ENCODE data around the gene PRUNE2.

Gene PRUNE2

DNA sequence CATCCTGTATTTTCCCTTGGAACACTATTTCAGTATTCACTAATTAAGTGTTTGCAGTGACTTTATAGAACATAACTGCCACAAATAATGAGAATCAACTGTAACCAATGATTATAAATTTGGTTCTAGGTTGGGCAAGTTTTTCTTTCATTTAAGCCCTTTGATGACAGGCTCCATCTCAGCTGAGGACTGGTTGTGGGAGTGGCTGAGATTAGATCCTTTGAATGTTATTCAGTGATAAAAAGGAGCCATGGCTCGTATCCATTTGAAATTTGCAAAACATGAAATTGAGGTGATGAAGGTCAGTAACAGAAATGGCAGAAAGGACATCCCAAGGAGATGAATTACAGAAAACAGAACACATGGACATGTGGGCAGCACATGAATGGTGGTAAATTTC, 279.8 kb downstream of the PRUNE2 start:
- DNase-seq (ENCODE audit: low spot score) = no peak

DNA sequence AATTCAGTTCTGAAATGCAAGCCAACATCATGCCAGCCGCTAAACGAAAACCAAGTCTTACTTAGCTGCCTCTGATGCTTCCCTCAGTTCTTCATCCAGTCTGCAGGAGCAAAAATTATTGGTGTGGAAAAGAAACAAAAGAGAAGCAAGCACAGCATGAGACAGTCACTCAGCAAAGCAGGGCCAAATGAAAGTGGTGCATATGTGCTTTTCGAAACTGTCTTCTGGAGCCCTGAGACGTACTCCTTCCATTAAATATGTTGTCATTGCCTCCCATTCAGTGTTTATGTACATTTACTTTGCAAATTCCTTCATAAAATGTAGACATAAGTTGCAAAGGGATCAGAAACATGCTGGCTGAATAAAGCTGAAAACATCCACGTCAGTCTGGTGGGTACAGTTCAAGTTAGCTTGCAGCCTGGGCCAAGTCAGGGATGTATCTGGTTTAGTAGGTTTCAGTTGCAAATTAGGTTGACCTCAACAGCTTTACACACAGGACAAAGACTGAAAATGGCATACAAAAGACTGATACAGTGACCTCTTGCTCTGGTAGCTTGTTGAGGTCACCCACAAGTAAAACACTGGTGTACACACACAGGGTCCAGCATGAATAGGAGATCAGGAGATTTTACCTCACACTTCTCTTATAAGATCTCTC, 281.4 kb downstream of the PRUNE2 start:
- DNase-seq (ENCODE audit: low spot score) = no peak

DNA sequence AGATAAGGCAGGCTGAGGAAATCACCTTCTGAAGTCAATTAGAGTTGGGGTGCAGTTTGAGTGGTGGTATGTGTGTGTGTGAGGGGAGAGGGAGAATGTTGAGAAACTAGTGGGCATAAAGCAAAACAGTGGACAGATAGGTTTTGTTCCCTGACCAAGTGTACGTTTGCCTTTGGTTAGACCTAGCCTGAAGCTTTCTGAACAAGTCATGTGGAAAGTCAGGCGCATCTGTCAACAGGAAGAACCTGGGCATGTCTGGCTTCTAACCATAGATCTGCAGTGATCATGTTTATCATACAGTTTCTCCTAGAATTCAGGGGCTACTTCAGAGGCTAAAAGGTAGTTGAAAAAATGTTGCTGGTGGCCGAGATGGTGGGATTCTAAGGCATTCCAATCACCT, 284.9 kb downstream of the PRUNE2 start:
- DNase-seq (ENCODE audit: low spot score) = no peak

- DNase-seq (ENCODE audit: low spot score) = no peak
Observed at GRCh38 chr9:76620581-76620980, 285.3 kb downstream of the PRUNE2 start.

DNA sequence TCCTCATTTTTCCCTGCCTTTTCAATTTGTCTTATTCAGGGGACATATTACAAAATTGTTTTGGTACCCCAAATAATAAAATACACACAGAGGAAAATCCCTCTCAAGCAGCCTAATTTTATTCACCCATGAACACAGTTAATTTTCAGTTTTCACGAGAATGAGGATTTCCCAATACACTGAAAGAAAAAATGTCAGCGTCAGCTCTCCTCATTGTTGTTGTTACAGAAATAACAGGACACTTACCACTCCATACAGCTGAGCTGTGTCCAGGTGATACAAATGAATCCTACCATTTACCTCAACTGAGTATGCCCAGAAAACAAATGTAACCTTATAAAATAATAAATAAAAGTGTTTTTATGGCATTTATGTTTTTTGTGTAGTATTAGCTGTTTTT, 286.3 kb downstream of the PRUNE2 start:
- no peak for DNase-seq (ENCODE audit: low spot score)

DNA sequence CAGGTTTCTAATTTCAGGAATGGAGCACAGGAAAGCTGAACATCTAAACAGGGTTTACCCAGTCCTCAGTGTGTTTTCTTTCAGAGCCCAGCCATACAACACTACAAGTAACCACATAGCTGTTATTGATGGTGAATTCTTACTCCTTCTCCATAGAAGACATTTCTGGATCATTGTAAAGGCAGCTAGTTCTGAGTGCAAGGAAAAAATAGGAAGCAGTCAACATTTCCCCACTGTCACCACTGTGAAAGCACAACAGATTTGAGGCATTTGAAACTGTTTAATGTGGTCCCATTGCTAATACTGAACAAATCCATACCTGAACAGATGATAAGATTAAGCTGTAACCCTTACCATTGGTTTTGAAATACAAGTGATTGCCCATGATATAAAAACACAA, 286.7 kb downstream of the PRUNE2 start:
- no peak for DNase-seq (ENCODE audit: low spot score)

DNA sequence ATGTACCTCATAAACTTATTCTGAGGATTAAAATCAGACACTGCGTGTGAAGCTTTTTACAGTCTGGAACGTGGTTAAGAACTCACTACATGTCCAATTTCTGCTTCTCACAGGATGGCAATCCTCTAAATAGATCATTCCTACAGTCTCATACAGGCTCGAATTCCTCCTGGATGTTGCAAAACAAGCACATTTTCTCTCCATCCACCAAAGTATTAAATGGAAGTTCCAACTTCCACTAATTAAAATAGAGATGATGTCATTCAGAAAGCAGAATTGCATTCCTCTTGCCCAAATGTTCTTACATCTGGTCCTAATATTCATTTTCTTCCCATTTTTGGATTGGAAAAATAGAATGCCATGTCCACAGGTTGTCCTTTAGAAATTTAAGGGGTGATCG, 287.2 kb downstream of the PRUNE2 start:
- DNase-seq (ENCODE audit: low spot score) = no peak

DNA sequence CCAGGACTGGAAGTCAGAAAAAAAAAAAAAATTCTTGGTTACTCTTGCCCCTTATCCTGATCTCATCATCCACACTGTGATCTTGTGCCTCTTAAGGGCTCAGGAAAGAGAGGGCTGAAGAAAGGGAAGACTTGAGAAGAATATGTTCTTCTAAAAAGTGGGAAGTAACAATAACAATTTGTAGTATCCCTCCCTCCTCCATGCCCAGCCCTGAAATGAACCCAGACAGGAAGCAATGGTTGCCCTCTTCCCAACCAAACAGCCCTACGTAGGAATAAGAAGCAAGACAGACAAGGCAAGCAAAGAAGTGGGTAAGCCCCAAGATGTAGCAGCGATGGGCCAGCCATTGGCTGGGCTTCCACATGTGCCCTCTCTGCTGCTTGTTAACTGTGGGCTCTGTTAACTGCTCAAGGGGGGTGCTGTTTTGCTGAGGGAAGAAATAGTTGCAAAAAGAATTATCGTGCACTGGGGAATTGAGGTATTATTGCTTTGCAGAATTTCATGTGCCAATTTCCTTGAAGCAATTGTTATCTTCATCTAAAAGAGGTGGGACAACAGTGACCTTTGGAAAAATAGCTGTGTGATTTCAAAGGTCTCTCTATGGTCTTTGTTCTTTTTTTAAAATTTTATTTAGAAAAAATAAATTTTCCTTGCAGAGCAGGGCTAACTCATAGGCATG, 288.3 kb downstream of the PRUNE2 start:
- DNase-seq (ENCODE audit: low spot score) = no peak

GRCh38 chr9:76616780-76617179, 289.1 kb downstream of the PRUNE2 start:
- no peak for DNase-seq (ENCODE audit: low spot score)

DNA sequence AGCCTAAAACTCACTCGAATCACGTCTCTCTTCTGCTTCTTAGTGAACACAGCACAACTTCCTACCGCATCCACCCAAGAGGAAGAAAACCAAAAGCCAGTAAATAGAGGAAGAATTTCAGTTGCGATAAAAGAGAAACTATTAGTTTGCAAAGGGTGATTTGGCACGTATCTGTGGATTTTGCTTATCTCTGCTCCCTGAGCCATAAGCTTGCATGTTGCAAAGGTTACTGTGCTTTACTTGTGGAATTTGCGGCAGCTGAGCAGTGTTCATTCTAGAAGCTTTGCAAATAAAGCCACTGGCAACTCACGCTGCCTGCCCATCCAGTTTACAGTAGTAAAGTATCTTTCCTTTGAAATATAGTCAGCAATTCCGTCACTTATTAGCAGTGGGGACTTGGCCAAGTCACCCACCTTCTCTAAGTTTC, 290.7 kb downstream of the PRUNE2 start:
- peak; percentile 20 for DNase-seq (ENCODE audit: low spot score)

DNA sequence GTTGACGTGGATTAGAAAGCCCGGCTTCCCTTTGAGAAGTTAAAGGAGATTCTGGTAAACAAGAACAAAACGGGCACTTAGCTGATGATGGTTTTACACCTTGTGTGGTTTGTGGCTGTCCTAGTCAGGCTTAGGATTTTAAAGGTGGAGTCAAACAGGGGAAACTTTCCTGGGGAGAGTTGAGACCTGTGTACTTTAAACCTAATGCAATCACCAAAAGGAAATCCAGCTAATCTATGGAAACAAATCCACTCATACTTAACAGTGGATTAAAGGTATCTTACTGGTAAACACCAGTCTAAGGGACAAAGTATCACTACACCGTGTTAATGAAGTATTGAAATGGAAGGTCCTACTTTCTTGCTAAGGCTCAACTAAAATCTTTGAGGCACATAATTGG, 291.9 kb downstream of the PRUNE2 start:
- no peak for DNase-seq (ENCODE audit: low spot score)

GRCh38 chr9:76613150-76613781, 292.6 kb downstream of the PRUNE2 start:
- no peak for DNase-seq (ENCODE audit: low spot score)

DNA sequence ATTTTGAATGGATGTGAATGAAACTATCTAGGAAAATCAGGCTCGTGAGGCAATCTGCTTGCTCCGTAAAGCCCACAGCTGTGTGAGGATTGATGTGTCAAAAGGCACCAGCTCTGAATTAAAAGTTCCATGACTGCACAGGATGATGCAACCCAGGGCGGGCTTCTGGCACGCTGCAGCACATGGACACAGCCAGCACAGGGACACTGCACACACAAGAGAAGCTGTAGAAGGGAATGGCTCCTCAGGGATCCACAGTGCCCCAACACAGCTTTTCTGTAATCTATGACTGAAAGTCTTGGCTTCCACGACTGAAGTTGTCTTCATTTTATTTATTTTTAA, 295.9 kb downstream of the PRUNE2 start:
- peak; percentile 22 for DNase-seq (ENCODE audit: low spot score)

DNA sequence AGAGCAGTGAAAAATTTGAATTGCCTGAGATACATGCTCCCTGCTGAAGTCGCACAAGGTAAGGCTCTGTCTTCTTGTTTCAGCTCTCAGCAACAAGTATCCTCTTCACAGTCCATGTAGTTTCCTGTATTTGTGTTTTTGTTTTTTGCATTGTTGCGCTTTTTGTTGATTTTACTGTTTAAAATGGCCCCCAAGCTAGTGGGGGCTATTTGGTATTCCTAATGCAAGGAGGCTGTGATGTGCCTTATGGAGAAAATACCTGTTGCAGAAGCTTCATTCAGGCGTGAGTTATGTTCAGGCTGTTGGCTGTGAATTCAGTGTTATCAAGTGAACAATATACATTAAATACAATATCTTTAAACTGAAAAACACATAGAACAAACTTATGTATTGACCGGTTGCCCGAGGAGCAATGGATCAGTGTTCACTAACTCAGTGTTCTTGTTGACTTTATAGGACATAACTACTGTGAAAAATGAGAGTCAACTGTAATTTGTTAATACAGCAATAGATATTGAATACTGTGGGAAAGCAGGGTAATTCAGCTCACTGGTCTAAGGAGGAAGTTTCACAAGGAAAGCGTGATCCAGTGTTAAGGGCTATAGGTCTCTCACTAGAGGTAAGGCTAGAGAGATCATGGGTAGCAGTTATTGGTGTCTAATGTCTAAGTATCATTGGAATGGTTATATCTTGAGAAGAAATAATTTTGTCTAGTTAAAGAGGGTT, 296.5 kb downstream of the PRUNE2 start:
- no peak for DNase-seq (ENCODE audit: low spot score)

DNA sequence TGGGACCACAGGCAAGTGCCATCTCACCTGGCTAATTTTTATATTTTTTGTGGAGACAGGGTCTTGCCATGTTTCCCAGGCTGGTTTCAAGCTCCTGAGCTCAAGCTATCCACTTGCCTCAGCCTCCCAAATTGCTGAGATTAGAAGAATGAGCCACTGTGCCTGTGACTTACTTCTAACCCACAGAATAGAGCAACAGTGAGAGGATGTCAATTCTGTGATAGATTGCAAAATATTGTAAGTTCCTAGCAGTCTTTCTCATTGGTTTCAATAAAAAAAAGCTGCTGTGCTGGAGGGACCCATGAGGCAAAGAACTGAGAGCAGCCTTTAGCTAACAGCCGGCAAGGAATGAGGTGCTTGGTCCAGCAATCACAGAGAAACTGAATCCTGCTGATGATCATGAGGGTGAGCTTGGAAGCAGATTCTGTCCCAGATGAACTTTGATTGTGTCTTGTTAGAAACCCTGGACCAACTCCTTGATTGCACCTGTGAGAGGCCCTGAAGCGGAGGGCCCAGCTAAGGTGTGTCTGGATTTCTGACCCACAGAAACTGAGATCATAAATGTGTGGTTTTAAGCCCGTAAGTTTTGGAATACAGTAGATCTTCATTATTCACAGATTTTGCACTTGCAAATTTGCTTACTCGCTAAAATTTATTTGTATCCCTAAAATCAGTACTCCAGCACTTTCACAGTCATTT, 297.2 kb downstream of the PRUNE2 start:
- no peak for DNase-seq (ENCODE audit: low spot score)

DNA sequence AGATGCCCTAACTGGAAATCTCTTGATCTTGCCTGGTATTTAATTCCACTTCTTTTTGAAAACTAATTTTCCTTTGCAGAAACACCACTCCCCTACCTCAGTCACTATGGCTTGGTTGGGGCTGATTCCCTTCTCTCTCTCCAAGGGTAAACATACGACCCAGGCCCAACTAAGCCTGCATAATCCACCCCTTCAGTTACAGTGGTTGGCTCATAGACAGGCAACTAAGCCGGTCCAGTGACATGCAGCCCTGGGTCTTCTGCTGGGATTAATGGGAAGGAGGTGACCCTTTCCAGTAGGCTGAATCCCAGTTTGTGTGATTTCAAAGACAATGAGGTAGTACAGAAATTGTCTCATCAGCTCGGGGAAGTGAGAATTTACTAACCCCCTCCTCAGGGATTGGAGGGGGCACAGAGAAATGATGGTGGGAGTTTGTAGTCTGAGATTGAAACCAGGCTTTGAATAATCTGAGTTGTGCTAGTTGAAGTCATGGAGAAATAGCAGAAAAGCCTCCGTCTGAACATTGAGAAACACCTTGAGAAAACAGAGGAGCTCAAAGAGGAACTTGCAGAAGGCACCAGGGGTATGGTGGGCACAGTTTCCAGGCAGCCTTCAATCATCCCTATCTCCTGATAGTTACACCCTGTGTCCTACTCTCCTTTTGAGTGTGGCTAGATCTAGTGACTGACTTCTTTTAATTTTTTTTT, 298.0 kb downstream of the PRUNE2 start:
- no peak for DNase-seq (ENCODE audit: low spot score)

GRCh38 chr9:76605321-76605900, 300.5 kb downstream of the PRUNE2 start:
- DNase-seq (ENCODE audit: low spot score) = no peak

DNA sequence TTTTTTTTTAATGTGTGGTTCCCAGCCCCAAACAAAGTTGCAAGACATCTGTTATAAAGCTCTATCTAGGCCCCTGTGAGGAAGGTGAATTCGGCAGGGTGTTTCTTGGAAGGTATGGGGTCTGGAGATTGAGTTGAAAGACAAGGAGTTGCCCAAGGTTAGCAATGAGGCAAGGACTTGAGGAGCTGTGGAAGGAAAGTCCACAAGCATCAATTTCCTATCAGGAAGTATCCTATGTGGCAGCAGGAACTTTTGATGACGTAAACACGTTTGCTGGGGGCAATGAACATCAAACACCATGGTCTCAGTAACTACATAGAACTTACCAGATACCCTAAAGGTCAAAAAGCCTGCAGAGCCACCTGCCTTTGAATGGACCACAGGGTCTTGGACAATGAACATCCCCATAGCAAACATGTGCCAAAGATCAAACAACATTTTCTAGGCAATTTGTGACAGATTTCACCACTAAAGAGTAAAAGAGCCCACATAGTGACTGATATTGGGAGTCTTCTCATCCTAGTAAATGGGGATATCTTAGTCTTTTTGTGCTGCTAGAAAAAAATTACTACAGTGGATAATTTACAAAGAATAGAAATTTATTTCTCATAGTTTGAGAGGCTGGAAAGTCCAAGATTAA, 301.9 kb downstream of the PRUNE2 start:
- DNase-seq (ENCODE audit: low spot score) = no peak

- no peak for DNase-seq (ENCODE audit: low spot score)
Observed at GRCh38 chr9:76603448-76603895, 302.4 kb downstream of the PRUNE2 start.

DNA sequence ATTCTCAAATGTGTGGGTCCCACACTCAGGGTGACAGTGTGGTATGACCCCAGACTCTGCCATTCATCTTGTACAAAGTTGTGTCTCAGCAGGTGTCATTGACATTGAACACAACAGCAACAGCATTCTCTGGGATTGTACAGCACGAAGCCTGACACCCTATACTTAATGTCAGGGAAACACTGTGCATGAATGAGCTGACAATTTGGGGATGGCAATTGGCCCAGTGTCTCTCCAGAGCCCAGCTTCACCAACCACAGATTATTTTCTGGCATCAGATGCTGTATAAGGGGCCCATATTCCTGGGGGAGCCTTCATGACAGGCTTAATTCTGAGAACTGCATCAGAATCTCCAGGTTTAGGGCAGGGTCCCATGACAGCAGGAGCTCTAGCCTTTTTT, 303.7 kb downstream of the PRUNE2 start:
- DNase-seq (ENCODE audit: low spot score) = no peak
